ENCODE data around the gene NPAT. TPM values are rescaled to one million over a fixed set of nuclear protein-coding genes. Genes with fewer than 3 reads are reported as not detected.

The NPAT gene
- total and polyA plus RNA-seq, 2 of the 4 experiments (the other 2 are of a cell fraction) = 3.1 to 10.6 TPM

GRCh38 chr11:108125096-108125495 lies 97.3 kb downstream of the NPAT start:
- Histone ChIP-seq H3K23ac (ENCODE audit: low read depth, low read length) (no peak overlapping the region), H2BK5ac (ENCODE audit: low read depth, low read length, poor library complexity, severe bottlenecking) (no peak overlapping the region), H3K14ac (replicated peaks; ENCODE audit: low read depth, low read length) (no peak overlapping the region), H4K20me1 (ENCODE audit: insufficient read depth, low read length) (peaks cover 4% of the 10 kb centered on the region; the same call in 1 of the 2 replicates), H4K91ac (ENCODE audit: insufficient read depth, low read depth, low read length) (no peak overlapping the region), H3K36me3 (ENCODE audit: control insufficient read depth, insufficient read depth, low read length) (0 out of 2 replicates have a peak, but pooled peaks cover 2% of the 10 kb centered on the region), H3K9me1 (ENCODE audit: insufficient read depth, low read length) (peaks cover 16% of the 10 kb centered on the region), H3K56ac (ENCODE audit: extremely low read depth, insufficient read depth, low read length) (no peak overlapping the region), H3K4me3 (ENCODE audit: insufficient read depth, low read depth, low read length) (no peak overlapping the region), H2AK9ac (replicated peaks; ENCODE audit: low read depth, low read length, poor library complexity) (no peak overlapping the region), H4K8ac (ENCODE audit: low read depth in 2 of 2, low read length in 2 of 2) (no peak overlapping the region), H3K9me3 (ENCODE audit: control insufficient read depth, insufficient read depth, low read length) (no peaks in the 10 kb centered on the region), H3K4ac (ENCODE audit: low read depth, low read length) (no peak overlapping the region), H3K18ac (ENCODE audit: low read depth, low read length) (no peak overlapping the region), H3K4me1 (ENCODE audit: control insufficient read depth, insufficient read depth, low read length) (peaks cover 3% of the 10 kb centered on the region), H2BK15ac (ENCODE audit: low read depth, low read length) (no peak overlapping the region), H3K27ac (ENCODE audit: insufficient read depth, low read length) (no peak overlapping the region), H3K9ac (ENCODE audit: low read depth, low read length) (no peak overlapping the region), H3K79me1 (ENCODE audit: low read depth in 1 of 2, low read length in 2 of 2) (peaks cover 20 to 53% of the 10 kb centered on the region in 2 experiments; a peak in 3 of 4 replicates), H2AK5ac (ENCODE audit: low read depth, low read length) (no peak overlapping the region), H3K4me2 (ENCODE audit: low read depth, low read length) (no peak overlapping the region), H4K5ac (ENCODE audit: low read depth, low read length) (no peak overlapping the region), H3K27me3 (ENCODE audit: control insufficient read depth, insufficient read depth, low read length) (no peaks in the 10 kb centered on the region), H2AFZ (replicated peaks; ENCODE audit: low read length, poor library complexity) (no peak overlapping the region), H2BK120ac (ENCODE audit: low read depth, low read length) (no peak overlapping the region), H2BK20ac (ENCODE audit: low read depth, low read length) (no peak overlapping the region)
- no peak for TF ChIP-seq CEBPB (IDR thresholded peaks at IDR 0.05; ENCODE audit: low read depth, low read length)
- TF ChIP-seq POLR2A (IDR thresholded peaks at IDR 0.05; ENCODE audit: low read depth, low read length) = no peak
- TF ChIP-seq CTCF (conservative IDR thresholded peaks at IDR 0.05; ENCODE audit: low read depth, low read length) = no peak
- TF ChIP-seq SMC3 (IDR thresholded peaks at IDR 0.05; ENCODE audit: low read depth, low read length) = no peak
- TF ChIP-seq NFE2L2 (IDR thresholded peaks at IDR 0.05; ENCODE audit: low read depth, low read length) = no peak
- TF ChIP-seq RFX5 (IDR thresholded peaks at IDR 0.05; ENCODE audit: low read depth, low read length) = no peak
- TF ChIP-seq RCOR1 (IDR thresholded peaks at IDR 0.05; ENCODE audit: insufficient replicate concordance, low read length) = no peak
- TF ChIP-seq, protein P1, sequence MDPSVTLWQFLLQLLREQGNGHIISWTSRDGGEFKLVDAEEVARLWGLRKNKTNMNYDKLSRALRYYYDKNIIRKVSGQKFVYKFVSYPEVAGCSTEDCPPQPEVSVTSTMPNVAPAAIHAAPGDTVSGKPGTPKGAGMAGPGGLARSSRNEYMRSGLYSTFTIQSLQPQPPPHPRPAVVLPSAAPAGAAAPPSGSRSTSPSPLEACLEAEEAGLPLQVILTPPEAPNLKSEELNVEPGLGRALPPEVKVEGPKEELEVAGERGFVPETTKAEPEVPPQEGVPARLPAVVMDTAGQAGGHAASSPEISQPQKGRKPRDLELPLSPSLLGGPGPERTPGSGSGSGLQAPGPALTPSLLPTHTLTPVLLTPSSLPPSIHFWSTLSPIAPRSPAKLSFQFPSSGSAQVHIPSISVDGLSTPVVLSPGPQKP (IDR thresholded peaks at IDR 0.05; ENCODE audit: borderline replicate concordance, low read depth, low read length) = no peak
- no peak for TF ChIP-seq MAZ (IDR thresholded peaks at IDR 0.05; ENCODE audit: borderline replicate concordance, low read depth, low read length)
- TF ChIP-seq BHLHE40 (IDR thresholded peaks at IDR 0.05; ENCODE audit: low read depth, low read length) = no peak
- no peak for TF ChIP-seq CHD1 (IDR thresholded peaks at IDR 0.05; ENCODE audit: low read depth, low read length)
- TF ChIP-seq FOS (IDR thresholded peaks at IDR 0.05; ENCODE audit: low read depth, low read length) = no peak
- no peak for TF ChIP-seq USF2 (IDR thresholded peaks at IDR 0.05; ENCODE audit: low read depth, low read length)
- no peak for TF ChIP-seq RAD21 (IDR thresholded peaks at IDR 0.05; ENCODE audit: low read length)
- no peak for TF ChIP-seq MAFK (IDR thresholded peaks at IDR 0.05; ENCODE audit: low read depth, low read length)
- no peak for TF ChIP-seq MXI1 (IDR thresholded peaks at IDR 0.05; ENCODE audit: borderline replicate concordance, low read depth, low read length)
- intact Hi-C loops (cut with micrococcal nuclease) (no loop called here), in situ Hi-C loops (cut with MboI; ENCODE audit: low sequenced_read_pairs) (no loop called here), dilution Hi-C loops (cut with HindIII; ENCODE audit: low sequenced_read_pairs, unreplicated experiment) (no loop called here)
- DNase-seq (no peak), ATAC-seq (ENCODE audit: low read depth) (no peak)
- no CpG with 5 or more reads among the region's 5 CpGs for WGBS, 2 experiments (ENCODE audit: extremely low coverage in 2 of 2, insufficient read length in 1 of 2)
- CTCF ChIA-PET = no interaction called here
- POLR2A ChIA-PET (ENCODE audit: unreplicated experiment) = no interaction called here
- BruUV-seq (replicated peaks) = no TSS peak
